Karpas-422 (cell line): ENCODE results near the gene FYB1. TPM values are rescaled to one million over a fixed set of nuclear protein-coding genes. Genes with fewer than 3 reads are reported as not detected.
"Not testable (repeated sequence)": the region's sequence is repeated elsewhere in the genome, so short reads cannot be mapped to it uniquely, and the experiment has no call there.

ENCODE experiments used
- DNase-seq: peaks from one replicate; pipeline ENCODE4 v3.0.0-alpha.2; 2015
- H2AFZ ChIP-seq: fragments of 200-600 bp; sonication (generic); 2 replicates; pipeline ENCODE4 v1.6.1; 2014; ENCODE audit warnings: antibody characterized with exemption, low read length, mixed read lengths
- H3K27ac ChIP-seq: fragments of 200-600 bp; sonication (generic); 2 replicates; pipeline ENCODE4 v1.5.1; 2014; ENCODE audit warnings: mild to moderate bottlenecking, low read length, moderate library complexity
- H3K27me3 ChIP-seq: fragments of 200-600 bp; sonication (generic); 2 replicates; pipeline ENCODE4 v1.6.1; 2014; ENCODE audit warnings: low read length, mixed read lengths
- H3K36me3 ChIP-seq: fragments of 200-600 bp; sonication (generic); 2 replicates; pipeline ENCODE4 v1.6.1; 2014; ENCODE audit warnings: low read length, mixed read lengths; ENCODE audit not compliant: insufficient read depth
- H3K4me1 ChIP-seq: fragments of 200-600 bp; sonication (generic); 2 replicates; pipeline ENCODE4 v1.6.1; 2014; ENCODE audit warnings: mild to moderate bottlenecking, low read length, mixed read lengths
- H3K4me2 ChIP-seq: fragments of 200-600 bp; sonication (generic); 2 replicates; pipeline ENCODE4 v1.6.1; 2014; ENCODE audit warnings: low read length, low read depth, mild to moderate bottlenecking; ENCODE audit not compliant: poor library complexity, severe bottlenecking
- H3K4me3 ChIP-seq: fragments of 200-600 bp; sonication (generic); 2 replicates; pipeline ENCODE4 v1.5.1; 2014; ENCODE audit warnings: mild to moderate bottlenecking, antibody characterized with exemption, low read length, mixed read lengths
- H3K79me2 ChIP-seq: fragments of 200-600 bp; sonication (generic); 2 replicates; pipeline ENCODE4 v1.6.1; 2014; ENCODE audit warnings: mild to moderate bottlenecking, low read length, mixed read lengths
- H3K9ac ChIP-seq: fragments of 200-600 bp; sonication (generic); 2 replicates; pipeline ENCODE4 v1.6.0; 2014; ENCODE audit warnings: low read length
- H3K9me2 ChIP-seq: fragments of 200-600 bp; sonication (generic), shearing (Covaris generic); replicated peaks from 2 replicates; pipeline ENCODE4 v1.6.0; 2014; ENCODE audit warnings: mild to moderate bottlenecking, low read length, moderate library complexity; ENCODE audit not compliant: insufficient read depth
- H3K9me3 ChIP-seq: fragments of 300-700, 200-600 bp; sonication (generic); 2 replicates; pipeline ENCODE4 v1.6.1; 2014; ENCODE audit warnings: low read length, mixed read lengths
- H4K20me1 ChIP-seq: fragments of 200-600 bp; sonication (generic); 2 replicates; pipeline ENCODE4 v1.6.1; 2014; ENCODE audit warnings: mild to moderate bottlenecking, antibody characterized with exemption, low read length, low read depth; ENCODE audit not compliant: insufficient read depth
- total RNA-seq: library from RNA; depleted of rRNA; stranded (reverse); fragments of >200 nt; shearing (Covaris generic); gene quantifications from 2 replicates; pipeline ENCODE4 v1.2.3, GENCODE V29; 2014; ENCODE audit warnings: low replicate concordance

Gene FYB1
- total RNA-seq, 1 experiment from 2014 or later: 2.8 TPM

- Histone ChIP-seq H3K4me2 (no peak overlapping the region), H3K4me1 (no peaks in the 10 kb centered on the region), H3K9ac (no peak overlapping the region), H3K27ac (no peak overlapping the region), H4K20me1 (no peaks in the 10 kb centered on the region), H3K27me3 (no peaks in the 10 kb centered on the region), H3K79me2 (no peaks in the 10 kb centered on the region), H3K36me3 (no peaks in the 10 kb centered on the region), H3K9me2 (no peaks in the 10 kb centered on the region), H3K4me3 (no peak overlapping the region), H3K9me3 (no peaks in the 10 kb centered on the region), H2AFZ (no peak overlapping the region)
- no peak for DNase-seq
Measured at GRCh38 chr5:39224196-39224761, 4.9 kb upstream of the FYB1 start.

GRCh38 chr5:39223565-39224156, 4.3 kb upstream of the FYB1 start:
- Histone ChIP-seq H3K9ac (no peak overlapping the region), H3K4me2 (no peak overlapping the region)

GRCh38 chr5:39221671-39222070, 2.3 kb upstream of the FYB1 start:
- not testable (repeated sequence) for H4K20me1 ChIP-seq, H3K4me3 ChIP-seq, H3K79me2 ChIP-seq, H3K27me3 ChIP-seq, H3K27ac ChIP-seq, H3K36me3 ChIP-seq, H3K9me3 ChIP-seq, H3K4me2 ChIP-seq, H3K4me1 ChIP-seq, H3K9me2 ChIP-seq, H3K9ac ChIP-seq, H2AFZ ChIP-seq, DNase-seq

More at GRCh38 chr5:39223565-39224156, 4.3 kb upstream of the FYB1 start:
- no peak overlapping the region for H2AFZ ChIP-seq
- H3K4me1 ChIP-seq: no peaks in the 10 kb centered on the region
- H3K9me2 ChIP-seq: no peaks in the 10 kb centered on the region
- H3K27me3 ChIP-seq: no peaks in the 10 kb centered on the region
- H3K9me3 ChIP-seq: no peaks in the 10 kb centered on the region
- H3K79me2 ChIP-seq: no peaks in the 10 kb centered on the region
- H3K27ac ChIP-seq: no peak overlapping the region
- DNase-seq: no peak
- H3K4me3 ChIP-seq: no peak overlapping the region
- H3K36me3 ChIP-seq: no peaks in the 10 kb centered on the region
- H4K20me1 ChIP-seq: no peaks in the 10 kb centered on the region

DNA sequence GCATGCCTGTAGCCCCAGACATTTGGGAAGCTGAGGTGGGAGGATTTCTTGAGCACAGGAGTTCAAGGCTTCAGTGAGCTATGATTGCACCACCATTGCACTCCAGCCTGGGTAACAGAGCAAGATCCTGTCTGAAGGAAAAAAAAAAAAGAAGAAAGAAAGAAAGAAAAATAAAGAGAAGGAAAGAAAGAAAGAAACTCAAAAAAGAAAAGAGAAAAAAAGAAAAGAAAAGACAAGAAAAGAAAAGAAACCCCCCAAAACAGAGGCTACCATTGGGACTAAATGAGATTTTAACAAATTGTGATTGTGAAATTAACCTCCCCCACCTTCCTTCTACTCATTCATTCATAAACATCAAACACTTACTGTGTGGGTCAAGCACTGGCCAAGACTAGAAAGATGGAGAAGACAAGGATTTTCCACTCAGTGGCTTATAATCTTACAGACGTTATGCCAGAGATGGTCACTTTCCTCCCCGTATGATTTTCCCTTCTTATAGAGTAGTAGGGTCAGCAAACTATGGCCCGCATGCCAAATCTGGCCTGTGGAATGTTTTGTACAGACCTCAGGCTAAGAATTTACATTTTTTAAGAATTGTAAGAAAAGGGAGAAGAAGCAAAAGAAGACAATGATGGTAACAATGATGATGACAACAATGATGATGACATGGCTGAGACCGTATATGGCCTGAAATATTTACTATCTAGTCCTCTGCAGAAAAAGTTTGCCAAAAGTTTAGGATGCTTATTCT, 1.1 kb upstream of the FYB1 start:
- Histone ChIP-seq H3K9me2 (no peaks in the 10 kb centered on the region), H3K4me1 (no peaks in the 10 kb centered on the region), H3K36me3 (no peaks in the 10 kb centered on the region), H4K20me1 (no peaks in the 10 kb centered on the region), H3K79me2 (no peaks in the 10 kb centered on the region), H3K4me2 (no peak overlapping the region), H3K9ac (no peak overlapping the region), H2AFZ (no peak overlapping the region), H3K27me3 (no peaks in the 10 kb centered on the region), H3K4me3 (no peak overlapping the region), H3K9me3 (no peaks in the 10 kb centered on the region), H3K27ac (no peak overlapping the region)
- DNase-seq: no peak

- no peak overlapping the region for H2AFZ ChIP-seq
- DNase-seq: no peak
- H3K9me3 ChIP-seq: no peaks in the 10 kb centered on the region
- H3K4me3 ChIP-seq: no peak overlapping the region
- H3K9ac ChIP-seq: no peak overlapping the region
- H4K20me1 ChIP-seq: no peaks in the 10 kb centered on the region
- no peaks in the 10 kb centered on the region for H3K27me3 ChIP-seq
- no peaks in the 10 kb centered on the region for H3K79me2 ChIP-seq
- H3K27ac ChIP-seq: no peak overlapping the region
- no peaks in the 10 kb centered on the region for H3K36me3 ChIP-seq
- no peaks in the 10 kb centered on the region for H3K9me2 ChIP-seq
- no peaks in the 10 kb centered on the region for H3K4me1 ChIP-seq
- H3K4me2 ChIP-seq: no peak overlapping the region
Measured at GRCh38 chr5:39218482-39219402, 621 bp downstream of the FYB1 start.

- DNase-seq: peak; percentile 87
- no peaks in the 10 kb centered on the region for H3K27me3 ChIP-seq
- no peak overlapping the region for H2AFZ ChIP-seq
- no peaks in the 10 kb centered on the region for H4K20me1 ChIP-seq
- no peaks in the 10 kb centered on the region for H3K9me3 ChIP-seq
- no peak overlapping the region for H3K4me3 ChIP-seq
- no peaks in the 10 kb centered on the region for H3K9me2 ChIP-seq
- no peak overlapping the region for H3K4me2 ChIP-seq
- no peaks in the 10 kb centered on the region for H3K36me3 ChIP-seq
- no peaks in the 10 kb centered on the region for H3K79me2 ChIP-seq
- no peak overlapping the region for H3K9ac ChIP-seq
- no peaks in the 10 kb centered on the region for H3K4me1 ChIP-seq
- H3K27ac ChIP-seq: no peak overlapping the region
Measured at GRCh38 chr5:39217365-39218281, 1.7 kb downstream of the FYB1 start.

DNA sequence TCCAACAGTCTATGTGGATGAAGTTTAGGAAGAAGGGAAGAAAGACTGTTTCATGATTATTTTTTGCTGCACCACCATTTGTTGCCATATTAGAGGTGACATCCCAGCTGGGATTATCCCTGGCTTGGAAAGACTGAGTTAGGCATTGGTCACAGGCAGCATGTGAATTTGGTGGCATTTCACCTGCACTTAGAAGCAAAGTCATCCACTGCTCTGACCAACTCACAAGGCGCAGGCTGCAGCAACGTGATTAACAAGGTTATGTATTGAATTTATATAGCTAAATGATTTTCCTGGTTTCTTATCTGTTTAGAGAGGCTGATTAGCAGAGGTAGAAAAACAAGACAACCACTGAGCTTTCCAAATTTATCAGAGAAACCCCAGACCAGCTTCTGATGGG, 2.7 kb downstream of the FYB1 start:
- H4K20me1 ChIP-seq: no peaks in the 10 kb centered on the region
- no peaks in the 10 kb centered on the region for H3K79me2 ChIP-seq
- H3K9me2 ChIP-seq: no peaks in the 10 kb centered on the region
- H3K9ac ChIP-seq: no peak overlapping the region
- no peak overlapping the region for H3K27ac ChIP-seq
- no peaks in the 10 kb centered on the region for H3K4me1 ChIP-seq
- H3K36me3 ChIP-seq: no peaks in the 10 kb centered on the region
- no peaks in the 10 kb centered on the region for H3K9me3 ChIP-seq
- H3K4me2 ChIP-seq: no peak overlapping the region
- H2AFZ ChIP-seq: no peak overlapping the region
- no peaks in the 10 kb centered on the region for H3K27me3 ChIP-seq
- no peak overlapping the region for H3K4me3 ChIP-seq
- DNase-seq: no peak
